Purkinje cell (primary cell): Measurements from ENCODE around the gene UROC1. TPM values are rescaled to one million over a fixed set of nuclear protein-coding genes. Genes with fewer than 3 reads are reported as not detected.

ENCODE experiments used
- polyA plus RNA-seq: library from polyadenylated mRNA; unstranded; fragments of >200 nt; fragmentation: Nextera tagmentation; gene quantifications from 2 replicates; pipeline ENCODE4 v1.2.1, GENCODE V29; 2014

Gene UROC1
- not detected in 2 replicates for polyA plus RNA-seq

DNA sequence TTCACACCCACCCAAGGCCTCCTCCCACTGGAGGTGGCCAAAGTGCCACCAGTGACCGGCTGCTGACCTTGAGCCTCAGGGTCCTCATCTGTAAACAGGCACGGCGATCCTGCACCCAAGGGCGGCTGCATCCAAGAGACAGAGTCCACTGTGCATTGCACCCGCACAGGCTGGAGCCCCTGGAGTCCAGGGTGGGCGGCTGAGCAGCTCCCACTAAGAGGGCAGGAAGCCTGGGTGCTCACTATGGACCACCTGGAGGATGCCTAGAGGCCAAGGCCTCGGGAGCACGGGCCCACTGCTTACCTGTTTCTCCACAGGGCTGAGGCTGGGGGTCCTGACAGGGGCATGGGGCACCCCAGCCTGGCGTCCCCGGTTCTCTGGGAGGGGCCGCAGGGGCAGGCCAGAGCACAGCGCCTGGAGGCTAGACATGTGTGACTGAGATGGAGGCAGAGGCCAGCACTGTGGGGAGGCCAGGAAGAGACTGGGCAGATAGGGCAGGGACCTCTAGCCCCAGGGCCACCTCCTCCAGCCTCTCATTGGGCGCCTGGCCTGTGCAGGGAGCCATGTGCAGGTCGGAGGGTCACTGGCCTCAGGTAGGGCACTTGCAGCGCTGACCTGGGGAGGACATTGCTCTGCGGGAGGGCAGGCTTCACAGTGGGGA lies at the start of gene UROC1:
TSS of gene UROC1 (minus strand) at position 483 of the 661 bp plus-strand sequence. CDS start at position 429, 54 bp downstream.

DNA sequence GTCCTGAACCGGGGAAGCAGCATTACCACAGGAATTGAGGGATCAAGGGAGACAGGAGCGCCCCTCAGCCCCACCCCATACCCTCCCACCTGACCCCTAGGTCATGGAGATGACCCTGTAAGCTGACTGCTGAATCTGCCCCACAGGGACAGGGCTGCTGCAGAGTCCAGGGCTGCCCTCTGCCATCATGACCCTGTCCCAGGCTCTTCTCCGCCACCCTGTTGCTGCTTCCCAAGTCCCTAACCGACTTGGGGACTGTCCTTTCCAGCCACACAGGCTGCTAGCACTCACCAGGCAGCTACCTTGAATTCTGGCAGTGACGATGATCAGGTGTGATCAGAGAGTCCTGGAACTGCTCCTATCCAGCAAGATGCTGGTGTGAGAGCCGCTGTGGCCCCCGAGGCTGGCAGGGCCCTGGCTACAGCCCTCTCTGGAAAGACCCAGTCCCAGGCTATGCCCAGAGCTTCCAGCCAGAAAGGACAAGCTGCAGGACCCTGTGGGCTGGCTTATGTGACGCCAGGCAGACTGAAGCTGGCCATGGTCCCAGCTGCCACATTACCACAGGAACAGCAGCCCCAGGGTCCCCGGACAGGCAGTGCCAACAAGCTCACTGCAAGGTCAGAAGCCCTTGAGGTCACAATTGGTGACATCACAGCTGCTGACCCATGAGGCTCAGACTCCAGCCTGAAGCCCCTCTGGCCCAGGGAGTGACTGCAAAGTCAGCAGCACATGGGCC lies 40.9 kb upstream of the UROC1 start, which contains the start of gene C3orf22:
TSS of gene C3orf22 (minus strand) at position 597 of the 736 bp plus-strand sequence. CDS start 5,542 bp downstream, outside the sequence.

DNA sequence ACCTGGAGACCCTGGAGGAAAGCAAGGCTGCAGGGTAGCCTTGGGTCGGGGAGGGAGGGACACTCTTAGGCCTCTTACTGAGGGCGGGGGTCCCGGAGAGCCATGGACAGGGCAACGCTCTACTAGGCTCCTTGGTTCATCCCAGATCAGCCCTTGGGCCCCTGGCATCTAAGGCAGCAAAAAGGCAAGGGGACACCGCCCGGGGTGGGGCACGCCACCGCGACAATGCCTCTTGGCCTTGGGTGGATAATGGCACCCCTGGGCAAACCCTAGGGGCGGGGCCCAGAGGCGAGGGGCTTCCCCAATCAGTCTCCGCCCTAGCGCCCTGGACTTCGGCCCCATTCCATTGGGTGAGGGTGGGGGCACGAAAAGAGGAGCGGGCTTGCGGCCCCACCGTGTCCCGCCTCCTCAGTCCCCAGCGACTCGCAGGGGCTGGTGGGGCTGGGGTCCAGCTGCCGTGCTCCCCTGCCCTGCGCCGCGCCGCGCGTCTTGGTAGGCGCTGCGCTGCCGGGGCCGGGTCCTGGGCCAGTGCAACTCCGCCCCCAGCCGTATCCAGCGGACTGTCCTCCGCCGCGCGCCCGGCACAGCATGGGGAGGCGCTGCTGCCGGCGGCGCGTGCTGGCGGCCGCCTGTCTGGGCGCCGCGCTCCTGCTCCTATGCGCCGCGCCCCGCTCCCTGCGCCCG lies 6.3 kb upstream of the UROC1 start, which contains the start of gene CHST13:
TSS of gene CHST13 (plus strand) at position 411 of the 684 bp plus-strand sequence. CDS start at position 589, 178 bp downstream.

DNA sequence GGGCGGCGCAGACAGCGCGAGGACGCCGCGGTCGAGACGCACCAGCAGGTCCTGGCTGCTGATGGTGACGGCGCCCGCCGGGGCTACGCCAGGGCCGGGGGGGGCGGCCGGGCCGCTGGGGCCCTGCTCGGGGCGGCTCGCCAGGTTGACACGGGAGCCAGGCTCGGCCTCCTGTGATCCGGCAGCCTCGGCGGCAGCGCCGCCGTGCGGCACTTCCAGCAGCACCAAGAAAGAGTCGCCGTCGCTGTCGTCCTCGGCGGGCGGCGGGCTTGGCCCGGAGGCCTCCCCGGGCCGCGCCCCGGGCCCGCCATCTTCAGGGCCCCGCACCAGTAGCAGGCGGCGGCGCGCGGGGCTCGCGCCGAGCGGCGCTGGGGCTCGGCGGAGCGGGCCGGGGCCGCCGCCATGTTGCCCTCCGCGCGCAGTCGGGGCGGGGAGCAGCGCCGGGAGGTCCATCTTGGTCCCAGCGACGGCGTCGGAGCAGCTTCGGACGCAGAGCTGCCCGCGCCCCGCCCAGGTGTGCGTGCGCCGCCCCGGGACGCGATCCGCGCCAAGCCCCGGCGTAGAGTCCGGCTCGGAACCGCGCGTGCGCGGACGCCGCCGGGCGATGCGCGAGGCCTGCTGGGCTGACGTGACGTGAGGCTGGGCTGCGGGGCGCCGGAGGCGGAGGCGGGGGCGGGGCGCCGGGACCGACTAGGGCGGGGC lies 42.0 kb downstream of the UROC1 start, which contains the start of gene ZXDC:
TSS of gene ZXDC (minus strand) at position 479 of the 702 bp plus-strand sequence. CDS start at position 453, 26 bp downstream.

Other genes with a start within 250 kb of the UROC1 start
- gene KLF15, start 160.4 kb downstream of the UROC1 start, polyA plus RNA-seq, result 0.94 and 1.7 TPM in 2 replicates
- gene CFAP100, start 122.9 kb downstream of the UROC1 start, polyA plus RNA-seq, result not detected in 2 replicates
- 1.9 and 4.8 TPM in 2 replicates for gene ZXDC, start 41.9 kb downstream of the UROC1 start, polyA plus RNA-seq
- gene CHST13, start 6.4 kb upstream of the UROC1 start, polyA plus RNA-seq, result not detected in 2 replicates
- gene C3orf22, start 41.2 kb upstream of the UROC1 start, polyA plus RNA-seq, result not detected in 2 replicates
- gene TXNRD3, start 137.4 kb upstream of the UROC1 start, polyA plus RNA-seq, result 1.4 TPM in 1 of 2 replicates, not detected in the other
- 22.3 and 46.1 TPM in 2 replicates for gene CHCHD6, start 186.5 kb upstream of the UROC1 start, polyA plus RNA-seq